ENCODE results near the gene ANKRD27. TPM values are rescaled to one million over a fixed set of nuclear protein-coding genes. Genes with fewer than 3 reads are reported as not detected.
A peak's percentile ranks its signal among the peaks of the same experiment; 100 is the strongest.

Gene ANKRD27
- total RNA-seq, 1 donor from 2014 or later: 37.0 TPM

DNA sequence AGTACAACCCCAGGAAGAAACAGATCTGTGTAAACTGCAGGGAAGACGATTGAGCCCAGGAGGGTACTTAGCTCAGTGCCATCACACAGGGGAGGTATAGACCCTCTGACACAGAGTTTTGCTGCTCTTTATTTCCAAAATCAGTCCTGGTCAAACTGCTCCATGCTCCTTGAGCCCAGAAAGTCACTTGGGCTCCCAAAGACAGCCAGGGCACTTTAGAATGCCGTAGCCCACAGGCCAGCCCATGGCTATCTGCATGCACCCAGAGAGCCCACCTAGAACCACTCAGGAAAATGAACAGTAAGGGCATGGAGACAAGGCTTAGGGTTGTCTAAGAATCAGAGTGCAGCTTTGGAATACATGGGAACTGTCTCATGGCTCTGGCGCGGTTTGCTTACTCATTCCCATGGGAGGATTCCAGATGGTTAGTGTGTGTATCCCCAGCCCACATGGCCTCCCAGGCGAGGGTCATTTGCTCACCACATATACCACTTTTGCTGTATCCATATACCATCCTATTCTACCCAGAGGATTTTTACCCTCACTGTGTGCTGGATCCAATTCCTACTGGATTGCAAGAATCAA, 108.6 kb downstream of the ANKRD27 start:
- no peak overlapping the region for H3K27ac Mint-ChIP-seq
- no peaks in the 10 kb centered on the region for H3K36me3 Mint-ChIP-seq
- H3K4me3 Mint-ChIP-seq: no peak overlapping the region
- DNase-seq (ENCODE audit: extremely low spot score, unreplicated experiment): peak; percentile 22
- H3K4me1 Mint-ChIP-seq (ENCODE audit: unreplicated experiment): peaks cover 7% of the 10 kb centered on the region
- TF ChIP-seq, protein P1, sequence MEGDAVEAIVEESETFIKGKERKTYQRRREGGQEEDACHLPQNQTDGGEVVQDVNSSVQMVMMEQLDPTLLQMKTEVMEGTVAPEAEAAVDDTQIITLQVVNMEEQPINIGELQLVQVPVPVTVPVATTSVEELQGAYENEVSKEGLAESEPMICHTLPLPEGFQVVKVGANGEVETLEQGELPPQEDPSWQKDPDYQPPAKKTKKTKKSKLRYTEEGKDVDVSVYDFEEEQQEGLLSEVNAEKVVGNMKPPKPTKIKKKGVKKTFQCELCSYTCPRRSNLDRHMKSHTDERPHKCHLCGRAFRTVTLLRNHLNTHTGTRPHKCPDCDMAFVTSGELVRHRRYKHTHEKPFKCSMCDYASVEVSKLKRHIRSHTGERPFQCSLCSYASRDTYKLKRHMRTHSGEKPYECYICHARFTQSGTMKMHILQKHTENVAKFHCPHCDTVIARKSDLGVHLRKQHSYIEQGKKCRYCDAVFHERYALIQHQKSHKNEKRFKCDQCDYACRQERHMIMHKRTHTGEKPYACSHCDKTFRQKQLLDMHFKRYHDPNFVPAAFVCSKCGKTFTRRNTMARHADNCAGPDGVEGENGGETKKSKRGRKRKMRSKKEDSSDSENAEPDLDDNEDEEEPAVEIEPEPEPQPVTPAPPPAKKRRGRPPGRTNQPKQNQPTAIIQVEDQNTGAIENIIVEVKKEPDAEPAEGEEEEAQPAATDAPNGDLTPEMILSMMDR (conservative IDR thresholded peaks at IDR 0.05): no peak
- H3K27me3 Mint-ChIP-seq: no peaks in the 10 kb centered on the region
- no peaks in the 10 kb centered on the region for H3K9me3 Mint-ChIP-seq

DNA sequence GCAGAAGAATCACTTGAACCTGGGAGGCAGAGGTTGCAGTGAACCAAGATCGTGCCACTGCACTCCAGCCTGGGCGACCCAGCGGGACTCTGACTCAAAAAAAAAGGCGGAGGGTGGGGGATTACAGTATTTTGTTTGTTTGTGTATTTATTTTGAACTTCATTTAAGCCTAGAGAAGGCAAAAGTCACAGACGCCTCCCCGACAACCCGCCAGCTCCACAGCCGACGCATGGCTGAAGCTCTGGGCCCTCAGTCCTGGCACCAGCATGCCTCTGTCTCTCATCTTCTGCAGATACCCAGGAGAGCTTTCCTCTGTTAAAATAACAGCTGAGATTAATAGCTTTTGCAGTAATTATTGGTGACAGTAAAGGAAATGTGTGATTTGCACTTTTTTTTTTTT, 111.2 kb downstream of the ANKRD27 start:
- Mint-ChIP-seq H3K4me1 (ENCODE audit: unreplicated experiment) (no peaks in the 10 kb centered on the region), H3K36me3 (no peaks in the 10 kb centered on the region), H3K27me3 (peaks cover 3% of the 10 kb centered on the region), H3K4me3 (no peak overlapping the region), H3K27ac (no peak overlapping the region), H3K9me3 (no peaks in the 10 kb centered on the region)
- TF ChIP-seq, protein P1 (conservative IDR thresholded peaks at IDR 0.05): no peak
- DNase-seq (ENCODE audit: extremely low spot score, unreplicated experiment): no peak

GRCh38 chr19:32558607-32559228, 116.3 kb downstream of the ANKRD27 start:
- no peak for DNase-seq (ENCODE audit: extremely low spot score, unreplicated experiment)
- no peaks in the 10 kb centered on the region for H3K9me3 Mint-ChIP-seq
- no peak overlapping the region for H3K4me3 Mint-ChIP-seq
- H3K4me1 Mint-ChIP-seq (ENCODE audit: unreplicated experiment): no peaks in the 10 kb centered on the region
- H3K36me3 Mint-ChIP-seq: no peaks in the 10 kb centered on the region
- peaks cover 8% of the 10 kb centered on the region for H3K27me3 Mint-ChIP-seq
- H3K27ac Mint-ChIP-seq: no peak overlapping the region
- TF ChIP-seq, protein P1 (conservative IDR thresholded peaks at IDR 0.05): no peak

GRCh38 chr19:32555786-32556185, 119.2 kb downstream of the ANKRD27 start:
- Mint-ChIP-seq H3K27ac (no peak overlapping the region), H3K9me3 (no peaks in the 10 kb centered on the region), H3K27me3 (peaks cover 8% of the 10 kb centered on the region), H3K4me3 (no peak overlapping the region), H3K4me1 (ENCODE audit: unreplicated experiment) (no peaks in the 10 kb centered on the region), H3K36me3 (no peaks in the 10 kb centered on the region)
- DNase-seq (ENCODE audit: extremely low spot score, unreplicated experiment): no peak
- TF ChIP-seq, protein P1 (conservative IDR thresholded peaks at IDR 0.05): no peak

DNA sequence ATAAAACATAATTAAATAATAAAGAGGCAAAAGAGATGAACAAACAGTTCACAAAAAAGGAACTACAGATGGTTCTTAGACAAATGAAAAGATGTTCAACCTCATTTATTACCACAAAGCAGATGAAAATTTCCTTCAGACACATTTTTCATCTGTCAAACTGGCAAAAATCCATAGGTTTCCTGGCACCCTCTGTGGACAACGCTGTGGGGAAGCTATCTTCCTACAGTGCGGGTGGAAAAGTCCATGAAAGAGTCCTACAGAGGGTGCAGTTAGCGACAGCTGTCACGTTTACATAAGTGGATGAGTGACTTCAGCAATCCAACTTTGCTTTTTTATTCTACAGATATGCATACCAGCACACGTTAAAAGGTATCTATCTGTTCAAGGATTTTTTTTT, 124.3 kb downstream of the ANKRD27 start:
- Mint-ChIP-seq H3K27me3 (no peaks in the 10 kb centered on the region), H3K27ac (no peak overlapping the region), H3K9me3 (no peaks in the 10 kb centered on the region), H3K36me3 (no peaks in the 10 kb centered on the region), H3K4me1 (ENCODE audit: unreplicated experiment) (no peaks in the 10 kb centered on the region), H3K4me3 (no peak overlapping the region)
- no peak for DNase-seq (ENCODE audit: extremely low spot score, unreplicated experiment)
- TF ChIP-seq, protein P1 (conservative IDR thresholded peaks at IDR 0.05): no peak

Other genes with a start within 250 kb of the ANKRD27 start
- gene PDCD5, start 94.0 kb downstream of the ANKRD27 start, total RNA-seq (ENCODE audit: low replicate concordance): 76.3 and 123 TPM in 2 replicates
- 1.4 TPM in 2 replicates for gene RGS9BP, start 668 bp upstream of the ANKRD27 start, total RNA-seq (ENCODE audit: low replicate concordance)
- gene NUDT19, start 16.6 kb upstream of the ANKRD27 start, total RNA-seq (ENCODE audit: low replicate concordance): 10.8 and 17.1 TPM in 2 replicates
- 0.24 TPM in 2 replicates for gene TDRD12, start 44.6 kb upstream of the ANKRD27 start, total RNA-seq (ENCODE audit: low replicate concordance)
- gene SLC7A9, start 194.6 kb upstream of the ANKRD27 start, total RNA-seq (ENCODE audit: low replicate concordance): 3.1 and 7.9 TPM in 2 replicates

All from type B pancreatic cell (in vitro differentiated cells).